ENCODE results near the gene FBXO30.

The FBXO30 gene

GRCh38 chr6:145744619-145745018 is 70.0 kb downstream of the FBXO30 start:
- no peak for DNase-seq
